Tibial nerve (tissue), 3 donors: ENCODE results near the gene DCDC1.

Experiments used
- CTCF ChIP-seq, 5 experiments: fragments of 200-600 bp in 3 of 5; fragments of 450-650 bp in 2 of 5; sonication (generic) in 3 of 5; IDR thresholded peaks; one replicate each; pipeline ENCODE4 v1.5.1; 2016 to 2019; ENCODE audit warnings: antibody characterized with exemption in 5 of 5, mild to moderate bottlenecking in 3 of 5, moderate library complexity in 2 of 5
- POLR2A ChIP-seq, 2 donors: fragments of 450-650 bp; IDR thresholded peaks; one replicate each; pipeline ENCODE4 v1.6.1; 2017; ENCODE audit warnings: antibody characterized with exemption in 2 of 2, mild to moderate bottlenecking in 2 of 2, moderate library complexity in 2 of 2

DNA sequence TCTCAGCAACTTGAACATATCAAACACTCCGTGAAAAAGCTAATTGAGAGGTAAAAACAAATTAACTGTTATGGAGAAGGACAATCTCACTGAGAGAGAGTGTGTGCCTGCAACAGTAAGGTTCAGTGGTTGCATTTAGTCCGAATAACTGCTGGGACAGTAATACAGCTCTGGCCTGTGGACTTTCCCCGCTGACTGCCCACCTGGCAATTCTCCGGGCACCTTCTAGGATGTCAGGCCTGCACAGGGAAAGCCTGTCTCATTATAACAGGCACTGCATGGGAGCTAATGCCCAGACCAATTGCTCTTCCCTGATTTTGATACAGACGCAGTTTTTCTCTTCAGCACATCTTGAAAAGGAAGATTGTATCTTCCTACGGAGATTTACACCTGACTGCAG is 251.0 kb downstream of the DCDC1 start:
- TF ChIP-seq CTCF (IDR thresholded peaks at IDR 0.05) (no peak), POLR2A (IDR thresholded peaks at IDR 0.05) (no peak)
